GM19351 (cell line): ENCODE measurements around the gene CFAP97.

Experiments
- ATAC-seq: cut with Tn5 transposase; IDR thresholded peaks from one replicate; pipeline ENCODE4 v1.9.1; 2021; ENCODE audit warnings: mild to moderate bottlenecking, moderate library complexity; ENCODE audit not compliant: unreplicated experiment

The CFAP97 gene

GRCh38 chr4:185224597-185224996 lies 20.8 kb upstream of the CFAP97 start:
- no peak for ATAC-seq

- no peak for ATAC-seq
Observed at GRCh38 chr4:185222598-185222997, 18.8 kb upstream of the CFAP97 start.

- ATAC-seq: no peak
Observed at GRCh38 chr4:185221912-185222311, 18.1 kb upstream of the CFAP97 start.

GRCh38 chr4:185221491-185221890 lies 17.7 kb upstream of the CFAP97 start:
- ATAC-seq: no peak

- peak; percentile 76 for ATAC-seq
Observed at GRCh38 chr4:185219551-185220344, 15.9 kb upstream of the CFAP97 start.

- no peak for ATAC-seq
Observed at GRCh38 chr4:185218312-185218711, 14.5 kb upstream of the CFAP97 start.

GRCh38 chr4:185217408-185217975 lies 13.7 kb upstream of the CFAP97 start:
- ATAC-seq: no peak

GRCh38 chr4:185215261-185215660 lies 11.5 kb upstream of the CFAP97 start:
- ATAC-seq: no peak

- ATAC-seq: peak; percentile 45
Observed at GRCh38 chr4:185213877-185214276, 10.1 kb upstream of the CFAP97 start.

GRCh38 chr4:185212581-185212980 lies 8.8 kb upstream of the CFAP97 start:
- no peak for ATAC-seq

GRCh38 chr4:185211641-185212040 lies 7.8 kb upstream of the CFAP97 start:
- ATAC-seq: no peak

GRCh38 chr4:185211035-185211434 lies 7.2 kb upstream of the CFAP97 start:
- no peak for ATAC-seq

GRCh38 chr4:185210102-185210981 lies 6.5 kb upstream of the CFAP97 start:
- peak; percentile 4 for ATAC-seq

GRCh38 chr4:185209852-185210101 lies 6.0 kb upstream of the CFAP97 start:
- peak; percentile 1 for ATAC-seq

- ATAC-seq: peak; percentile 65
Observed at GRCh38 chr4:185209031-185209851, 5.4 kb upstream of the CFAP97 start, which contains the start of gene SNX25. Gene SNX25, plus strand, starts transcription at chr4:185209598. Its CDS starts 229 bp downstream, at chr4:185209827.

GRCh38 chr4:185207466-185207865 lies 3.7 kb upstream of the CFAP97 start:
- no peak for ATAC-seq

GRCh38 chr4:185205697-185206342 lies 2.0 kb upstream of the CFAP97 start:
- no peak for ATAC-seq

- peak; percentile 11 for ATAC-seq
Observed at GRCh38 chr4:185205073-185205472, 1.3 kb upstream of the CFAP97 start.

GRCh38 chr4:185204238-185204910 lies 574 bp upstream of the CFAP97 start:
- no peak for ATAC-seq

- ATAC-seq: peak; percentile 1
Observed at GRCh38 chr4:185202984-185203485, 765 bp downstream of the CFAP97 start.
